ENCODE data around the gene FADS6.
"Not testable (repeated sequence)": the region's sequence is repeated elsewhere in the genome, so short reads cannot be mapped to it uniquely, and the experiment has no call there.

Gene FADS6

GRCh38 chr17:74921026-74921681 lies 27.7 kb upstream of the FADS6 start:
- DNase-seq (ENCODE audit: low spot score), result no peak

- no peak for DNase-seq (ENCODE audit: low spot score)
These were observed 27.2 kb upstream of the FADS6 start for GRCh38 chr17:74920642-74921025.

- no peak for DNase-seq (ENCODE audit: low spot score)
These were observed 26.8 kb upstream of the FADS6 start for GRCh38 chr17:74920306-74920620.

- DNase-seq (ENCODE audit: low spot score), result no peak
These were observed 26.2 kb upstream of the FADS6 start for GRCh38 chr17:74919440-74920305.

GRCh38 chr17:74918906-74919305 lies 25.5 kb upstream of the FADS6 start:
- no peak for DNase-seq (ENCODE audit: low spot score)

- no peak for DNase-seq (ENCODE audit: low spot score)
These were observed 24.0 kb upstream of the FADS6 start for GRCh38 chr17:74917430-74917829.

GRCh38 chr17:74916851-74917199 lies 23.4 kb upstream of the FADS6 start:
- DNase-seq (ENCODE audit: low spot score), result no peak

- DNase-seq (ENCODE audit: low spot score), result no peak
These were observed 22.9 kb upstream of the FADS6 start for GRCh38 chr17:74916136-74916850.

- not testable (repeated sequence) for DNase-seq (ENCODE audit: low spot score)
These were observed 18.0 kb upstream of the FADS6 start for GRCh38 chr17:74911423-74911822.

GRCh38 chr17:74909097-74909496 lies 15.7 kb upstream of the FADS6 start:
- DNase-seq (ENCODE audit: low spot score), result not testable (repeated sequence)

GRCh38 chr17:74907012-74907411 lies 13.6 kb upstream of the FADS6 start:
- no peak for DNase-seq (ENCODE audit: low spot score)

GRCh38 chr17:74906214-74906793 lies 12.9 kb upstream of the FADS6 start:
- not testable (repeated sequence) for DNase-seq (ENCODE audit: low spot score)

- DNase-seq (ENCODE audit: low spot score), result no peak
These were observed 11.4 kb upstream of the FADS6 start for GRCh38 chr17:74904687-74905409.

GRCh38 chr17:74903671-74904070 lies 10.2 kb upstream of the FADS6 start:
- no peak for DNase-seq (ENCODE audit: low spot score)

- no peak for DNase-seq (ENCODE audit: low spot score)
These were observed 9.6 kb upstream of the FADS6 start for GRCh38 chr17:74903034-74903433.

GRCh38 chr17:74901353-74902135 lies 8.1 kb upstream of the FADS6 start:
- no peak for DNase-seq (ENCODE audit: low spot score)

- DNase-seq (ENCODE audit: low spot score), result no peak
These were observed 6.8 kb upstream of the FADS6 start for GRCh38 chr17:74900208-74900607.

- no peak for DNase-seq (ENCODE audit: low spot score)
These were observed 5.0 kb upstream of the FADS6 start for GRCh38 chr17:74898376-74898946.

- DNase-seq (ENCODE audit: low spot score), result no peak
These were observed 671 bp upstream of the FADS6 start for GRCh38 chr17:74893936-74894671.

Measured in RKO (cell line).